ENCODE measurements around the gene METTL21C. TPM values are rescaled to one million over a fixed set of nuclear protein-coding genes. Genes with fewer than 3 reads are reported as not detected.

METTL21C gene
- total and polyA plus RNA-seq, 9 donors: 0.08 to 0.35 TPM; not detected in 7

DNA sequence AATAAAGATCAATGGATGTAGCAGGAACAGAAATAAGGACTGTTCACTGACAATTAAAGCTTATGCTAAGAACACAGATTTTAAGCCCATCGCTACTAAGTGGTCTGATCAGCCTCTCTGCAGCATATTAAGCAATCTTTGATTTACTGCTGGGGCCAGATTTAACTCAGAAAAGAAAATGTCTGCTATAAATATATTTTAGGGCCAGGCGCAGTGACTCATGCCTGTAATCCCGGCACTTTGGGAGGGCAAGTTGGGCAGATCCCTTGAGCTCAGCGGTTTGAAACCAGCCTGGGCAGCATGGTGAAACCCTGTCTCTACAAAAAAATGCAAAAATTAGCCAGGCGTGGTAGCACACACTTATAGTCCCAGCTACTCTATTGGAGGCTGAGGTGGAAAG lies 43.0 kb downstream of the METTL21C start:
- Histone ChIP-seq H3K4me3 (no peak overlapping the region), H3K27ac (no peak overlapping the region), H3K9me3 (no peaks in the 10 kb centered on the region), H3K4me1 (ENCODE audit: insufficient read depth) (no peaks in the 10 kb centered on the region), H3K27me3 (no peaks in the 10 kb centered on the region), H3K36me3 (no peaks in the 10 kb centered on the region)
- no peak for TF ChIP-seq EP300 (IDR thresholded peaks at IDR 0.05)
- TF ChIP-seq, protein P1, sequence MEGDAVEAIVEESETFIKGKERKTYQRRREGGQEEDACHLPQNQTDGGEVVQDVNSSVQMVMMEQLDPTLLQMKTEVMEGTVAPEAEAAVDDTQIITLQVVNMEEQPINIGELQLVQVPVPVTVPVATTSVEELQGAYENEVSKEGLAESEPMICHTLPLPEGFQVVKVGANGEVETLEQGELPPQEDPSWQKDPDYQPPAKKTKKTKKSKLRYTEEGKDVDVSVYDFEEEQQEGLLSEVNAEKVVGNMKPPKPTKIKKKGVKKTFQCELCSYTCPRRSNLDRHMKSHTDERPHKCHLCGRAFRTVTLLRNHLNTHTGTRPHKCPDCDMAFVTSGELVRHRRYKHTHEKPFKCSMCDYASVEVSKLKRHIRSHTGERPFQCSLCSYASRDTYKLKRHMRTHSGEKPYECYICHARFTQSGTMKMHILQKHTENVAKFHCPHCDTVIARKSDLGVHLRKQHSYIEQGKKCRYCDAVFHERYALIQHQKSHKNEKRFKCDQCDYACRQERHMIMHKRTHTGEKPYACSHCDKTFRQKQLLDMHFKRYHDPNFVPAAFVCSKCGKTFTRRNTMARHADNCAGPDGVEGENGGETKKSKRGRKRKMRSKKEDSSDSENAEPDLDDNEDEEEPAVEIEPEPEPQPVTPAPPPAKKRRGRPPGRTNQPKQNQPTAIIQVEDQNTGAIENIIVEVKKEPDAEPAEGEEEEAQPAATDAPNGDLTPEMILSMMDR (IDR thresholded peaks at IDR 0.05): no peak
- TF ChIP-seq POLR2A (IDR thresholded peaks at IDR 0.05): no peak
- WGBS, 3 donors: 71 to 83% (median 74%) methylated on average over 5 of the region's 5 CpGs
- DNase-seq: no peak
- intact Hi-C loops (cut with DNase I): no loop called here

DNA sequence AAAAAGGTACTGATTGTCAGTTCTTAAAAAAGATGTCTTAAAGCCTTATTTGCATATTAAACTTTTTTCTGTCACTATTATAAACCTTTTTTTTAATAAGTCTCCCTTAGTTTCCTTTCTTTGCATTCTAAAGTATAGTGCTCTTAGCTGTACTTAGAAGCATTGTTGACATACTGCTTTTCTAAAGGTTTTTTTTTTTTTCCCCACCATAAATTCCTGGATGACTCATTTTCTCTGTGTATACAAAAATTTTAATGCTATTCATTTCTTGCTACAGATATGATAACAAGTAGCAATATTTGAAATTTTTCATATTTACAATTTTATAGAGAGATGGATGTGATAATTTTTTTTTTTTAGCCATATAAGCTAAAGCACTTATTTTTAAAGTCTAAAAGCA lies 43.5 kb downstream of the METTL21C start:
- Histone ChIP-seq H3K9me3 (no peaks in the 10 kb centered on the region), H3K27ac (no peak overlapping the region), H3K36me3 (no peaks in the 10 kb centered on the region), H3K4me1 (ENCODE audit: insufficient read depth) (no peaks in the 10 kb centered on the region), H3K4me3 (no peak overlapping the region), H3K27me3 (no peaks in the 10 kb centered on the region)
- intact Hi-C loops (cut with DNase I): no loop called here
- no peak for DNase-seq
- TF ChIP-seq POLR2A (IDR thresholded peaks at IDR 0.05): no peak
- TF ChIP-seq EP300 (IDR thresholded peaks at IDR 0.05): no peak
- TF ChIP-seq, protein P1 (IDR thresholded peaks at IDR 0.05): no peak

DNA sequence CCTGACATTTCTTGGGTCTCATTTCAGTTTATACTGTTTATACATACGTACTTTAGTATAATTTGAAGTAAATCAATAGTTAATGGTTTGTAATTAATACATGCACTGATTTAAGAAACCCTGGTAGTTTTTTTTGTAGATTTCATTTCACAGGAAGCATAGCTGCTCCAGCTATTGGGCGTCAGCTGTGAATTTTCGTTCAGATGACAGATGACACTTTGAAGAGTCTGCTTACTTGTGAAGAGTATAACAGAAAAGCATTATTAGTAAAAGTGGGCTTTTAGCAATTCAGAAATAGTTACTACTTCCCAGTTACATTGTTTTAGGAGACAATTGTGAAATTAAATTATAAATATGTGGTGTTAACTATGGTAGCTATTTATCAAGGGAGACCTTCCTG lies 44.4 kb downstream of the METTL21C start:
- no peak for TF ChIP-seq POLR2A (IDR thresholded peaks at IDR 0.05)
- TF ChIP-seq, protein P1 (IDR thresholded peaks at IDR 0.05): no peak
- TF ChIP-seq EP300 (IDR thresholded peaks at IDR 0.05): no peak
- no peaks in the 10 kb centered on the region for H3K36me3 ChIP-seq

DNA sequence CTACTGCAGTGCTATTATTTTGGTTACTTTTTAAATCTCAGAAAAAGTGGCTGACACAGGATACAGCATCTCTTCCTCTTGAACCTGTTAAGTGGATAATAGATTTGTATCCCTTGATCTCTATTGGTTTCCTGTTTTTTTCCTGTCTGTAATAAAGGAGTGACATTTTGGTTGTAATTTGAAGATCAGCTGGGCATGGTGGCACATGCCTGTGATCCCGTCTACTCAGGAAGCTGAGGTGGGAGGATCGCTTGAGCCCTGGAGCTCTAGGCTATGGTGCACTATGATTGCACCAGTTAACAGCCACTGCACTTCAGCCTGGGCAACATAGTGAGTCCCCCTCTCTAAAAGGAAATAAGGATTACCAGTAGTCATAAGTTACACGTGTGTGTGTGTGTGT lies 46.8 kb downstream of the METTL21C start:
- Histone ChIP-seq H3K27ac (no peak overlapping the region), H3K9me3 (no peaks in the 10 kb centered on the region), H3K36me3 (no peaks in the 10 kb centered on the region), H3K4me3 (no peak overlapping the region), H3K4me1 (ENCODE audit: insufficient read depth) (no peaks in the 10 kb centered on the region), H3K27me3 (no peaks in the 10 kb centered on the region)
- no peak for DNase-seq
- TF ChIP-seq, protein P1 (IDR thresholded peaks at IDR 0.05): no peak
- TF ChIP-seq EP300 (IDR thresholded peaks at IDR 0.05): no peak
- TF ChIP-seq POLR2A (IDR thresholded peaks at IDR 0.05): no peak
- 59 to 84% (median 83%) methylated on average over 3 of the region's 3 CpGs for WGBS, 3 donors
- intact Hi-C loops (cut with DNase I): no loop called here

More for the DNA sequence above, 44.4 kb downstream of the METTL21C start:
- Histone ChIP-seq H3K27me3 (no peaks in the 10 kb centered on the region), H3K27ac (no peak overlapping the region), H3K9me3 (no peaks in the 10 kb centered on the region), H3K4me3 (no peak overlapping the region), H3K4me1 (ENCODE audit: insufficient read depth) (no peaks in the 10 kb centered on the region)
- 94 to 96% (median 96%) methylated on average over 3 of the region's 3 CpGs for WGBS, 3 donors
- intact Hi-C loops (cut with DNase I): no loop called here
- no peak for DNase-seq

DNA sequence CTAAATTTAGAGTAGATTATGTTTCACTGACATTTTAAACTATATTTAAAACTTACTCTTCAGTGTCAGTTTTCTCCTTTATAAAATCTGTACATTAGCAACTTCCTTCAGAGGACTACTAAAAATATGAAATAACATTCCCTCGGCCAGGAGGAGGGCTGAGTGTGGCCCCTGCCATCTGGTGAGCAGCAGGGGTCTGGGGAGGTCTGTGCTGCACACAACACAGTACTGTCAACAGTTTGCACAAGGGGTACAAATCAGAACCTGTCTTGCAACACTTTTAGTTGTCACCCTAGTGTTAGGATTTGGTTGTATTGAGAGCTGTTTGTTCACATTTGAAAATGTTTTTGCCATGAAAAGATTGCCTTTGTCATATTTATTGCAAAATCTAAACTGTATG lies 49.1 kb downstream of the METTL21C start:
- Histone ChIP-seq H3K4me1 (ENCODE audit: insufficient read depth) (no peaks in the 10 kb centered on the region), H3K27me3 (no peaks in the 10 kb centered on the region), H3K36me3 (no peaks in the 10 kb centered on the region), H3K27ac (no peak overlapping the region), H3K9me3 (no peaks in the 10 kb centered on the region), H3K4me3 (no peak overlapping the region)
- intact Hi-C loops (cut with DNase I): no loop called here
- WGBS, 3 donors: 70 to 86% (median 79%) methylated on average over 1 of the region's 1 CpG
- DNase-seq: no peak
- TF ChIP-seq POLR2A (IDR thresholded peaks at IDR 0.05) (no peak), EP300 (IDR thresholded peaks at IDR 0.05) (no peak)
- TF ChIP-seq, protein P1 (IDR thresholded peaks at IDR 0.05): no peak
